ENCODE measurements around the gene KCND3.

KCND3 gene

GRCh38 chr1:111989531-111990025 lies at the start of gene KCND3:
KCND3 (minus strand) TSS chr1:111989668.
- peak; percentile 78 for DNase-seq

DNA sequence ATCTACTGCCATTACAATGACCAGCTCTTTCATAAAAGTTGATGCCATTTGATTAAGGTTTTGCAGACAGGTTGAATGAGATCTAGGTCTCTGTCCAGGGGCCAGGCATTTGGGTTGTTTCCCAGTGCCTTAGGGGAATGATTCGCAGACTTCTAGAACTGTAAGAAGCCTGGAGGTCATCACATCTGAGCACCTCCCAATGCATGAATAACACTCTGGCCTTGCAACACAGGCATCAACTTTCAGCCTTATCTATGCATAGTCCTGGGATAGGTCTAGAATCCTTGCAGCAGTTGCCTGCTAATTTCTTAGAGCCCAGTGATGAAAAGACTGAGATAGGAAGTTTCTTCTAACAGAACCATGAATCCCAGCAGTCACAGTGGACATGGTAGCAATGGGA lies 44.8 kb upstream of the KCND3 start:
- DNase-seq = no peak

DNA sequence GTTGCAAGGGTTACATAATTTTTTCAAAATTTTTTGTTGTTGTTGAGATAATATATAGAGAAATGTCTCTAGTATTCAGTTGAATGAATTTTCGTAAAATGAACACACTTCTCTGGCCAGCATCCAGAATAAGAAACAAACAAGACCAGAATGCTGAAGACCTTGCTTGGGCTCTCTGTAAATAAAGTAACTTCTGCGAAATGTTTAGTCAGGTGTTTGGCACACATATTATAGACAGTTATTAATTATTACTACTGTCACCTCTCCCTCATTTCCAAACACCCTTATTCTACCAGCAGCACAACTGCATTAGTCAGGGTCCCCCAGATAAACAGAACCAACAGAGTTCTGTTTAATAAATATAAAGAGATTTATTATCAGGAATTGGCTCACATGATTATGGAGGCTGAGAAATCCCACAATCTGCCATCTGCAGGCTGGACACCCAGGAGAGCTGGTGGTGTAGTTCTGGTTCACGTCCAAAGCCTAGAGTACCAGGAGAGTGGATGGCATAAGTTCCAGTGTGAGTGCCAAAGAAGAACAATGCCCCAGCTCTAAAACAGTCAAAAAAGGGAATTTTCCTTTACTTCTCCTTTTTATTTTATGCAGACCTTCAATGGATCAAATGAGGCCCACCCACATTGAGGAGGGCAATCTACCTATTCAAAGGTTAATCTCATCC lies 44.1 kb upstream of the KCND3 start:
- no peak for DNase-seq

DNA sequence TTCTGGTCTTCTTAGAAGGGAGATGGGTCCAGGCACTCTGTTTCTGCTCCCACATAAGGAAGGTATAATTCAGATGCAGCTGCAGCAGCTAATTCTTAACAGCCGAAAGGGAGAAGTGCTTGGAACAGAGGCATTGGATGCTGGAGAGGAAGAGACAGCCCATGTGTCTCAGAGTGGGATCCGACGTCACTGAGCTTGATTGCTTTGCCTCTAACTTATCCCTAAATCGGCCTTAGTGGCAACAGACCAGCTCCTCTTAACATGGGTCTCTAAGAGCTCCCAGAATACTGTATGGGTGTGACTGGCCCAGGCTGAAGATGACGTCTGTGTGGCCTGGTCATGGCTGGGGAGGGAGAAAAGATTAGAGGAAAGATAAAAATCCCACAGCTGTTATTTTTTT lies 40.7 kb upstream of the KCND3 start:
- no peak for DNase-seq

GRCh38 chr1:112027696-112028095 lies 38.2 kb upstream of the KCND3 start:
- DNase-seq = no peak

DNA sequence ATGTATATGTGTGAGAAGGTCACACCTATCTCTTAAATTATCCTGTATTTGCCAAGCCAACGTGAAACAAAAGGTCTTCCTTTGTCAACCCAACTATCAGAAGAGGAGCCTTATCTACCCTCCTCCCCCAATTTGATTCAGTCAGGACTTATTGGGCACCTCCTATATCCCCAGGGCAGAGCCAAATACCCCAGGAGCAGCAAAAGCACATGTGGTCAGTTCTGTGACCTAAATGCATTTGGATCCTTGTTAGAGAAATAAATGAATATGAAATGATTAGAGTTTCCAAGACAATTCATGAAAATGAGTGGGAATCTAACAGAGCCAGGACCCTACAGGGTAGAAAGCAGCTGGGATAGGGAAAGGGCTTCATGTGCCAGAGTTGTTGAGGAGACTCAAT lies 37.0 kb upstream of the KCND3 start:
- no peak for DNase-seq

DNA sequence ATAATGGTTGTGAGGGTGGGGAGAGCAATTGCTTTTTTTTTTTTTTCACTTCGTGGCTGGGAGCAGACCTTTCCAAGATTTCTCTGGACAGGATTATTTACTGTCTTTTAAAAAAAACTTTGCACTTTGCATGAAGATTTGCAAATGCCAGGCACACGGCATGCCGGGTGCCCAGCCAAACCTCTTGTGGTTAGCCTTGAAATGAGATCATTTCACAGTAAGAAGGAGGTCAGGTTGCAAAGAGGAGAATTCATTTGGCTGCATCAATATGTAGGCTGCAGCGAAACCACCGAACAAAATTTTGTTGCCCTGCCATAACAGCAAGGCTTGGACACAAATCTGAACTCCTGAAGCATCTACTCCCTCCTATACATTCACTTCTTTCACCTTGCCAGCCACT lies 36.5 kb upstream of the KCND3 start:
- no peak for DNase-seq

- no peak for DNase-seq
Measured at GRCh38 chr1:112021263-112021662, 31.8 kb upstream of the KCND3 start.

GRCh38 chr1:112017183-112017582 lies 27.7 kb upstream of the KCND3 start:
- DNase-seq = no peak

GRCh38 chr1:112012823-112013222 lies 23.4 kb upstream of the KCND3 start:
- DNase-seq = no peak

DNA sequence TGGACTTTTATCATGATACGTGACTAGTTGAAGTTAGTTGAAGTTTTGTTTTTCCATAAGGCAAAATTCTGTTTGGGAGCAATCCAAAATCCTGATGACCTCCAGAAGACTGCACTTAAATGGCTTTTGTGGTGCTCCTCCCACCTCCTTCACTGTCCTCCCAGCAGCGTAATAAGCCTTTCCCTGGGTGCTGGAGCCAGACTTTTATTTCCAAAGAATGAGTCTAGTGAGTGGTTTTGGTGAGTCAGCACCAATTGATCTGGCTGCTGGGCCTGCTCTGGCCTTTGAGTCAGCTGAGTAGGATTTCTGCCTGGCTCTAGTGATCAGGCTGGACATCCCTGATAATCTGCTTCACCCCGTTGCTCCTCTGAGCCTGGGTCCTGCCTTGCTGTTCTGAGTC lies 21.7 kb upstream of the KCND3 start:
- peak; percentile 8 for DNase-seq

- no peak for DNase-seq
Measured at GRCh38 chr1:112007169-112007568, 17.7 kb upstream of the KCND3 start.

DNA sequence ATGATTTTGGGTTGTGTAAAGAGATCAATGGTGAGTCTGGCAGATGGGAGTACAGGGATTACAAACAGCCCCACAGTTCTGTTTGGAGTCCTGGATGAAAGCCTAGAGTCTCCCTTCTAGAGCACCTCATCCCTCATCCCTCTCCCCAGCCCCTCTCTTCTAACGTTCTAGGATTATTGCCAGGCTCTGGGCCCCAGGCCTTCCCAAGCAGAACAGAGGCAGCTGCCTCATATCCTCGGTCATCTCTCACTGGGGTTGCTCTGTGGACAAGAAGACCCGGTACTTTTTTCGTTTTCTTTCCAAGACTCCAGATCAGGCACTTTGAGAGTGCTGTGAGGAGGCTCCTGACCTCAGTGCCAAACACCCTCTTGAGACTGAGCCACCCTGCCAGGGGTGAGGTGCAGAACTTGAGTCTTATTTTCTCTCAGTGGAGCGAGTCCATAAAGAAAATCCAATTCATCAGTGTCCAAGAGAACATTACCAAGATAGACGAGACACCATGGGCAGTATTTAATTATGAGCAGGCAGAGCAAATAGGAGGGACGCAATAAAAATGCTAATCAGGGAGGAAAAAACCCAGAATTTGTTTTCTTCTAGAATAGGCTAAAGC lies 17.1 kb upstream of the KCND3 start:
- DNase-seq = no peak

GRCh38 chr1:112004076-112004475 lies 14.6 kb upstream of the KCND3 start:
- no peak for DNase-seq

GRCh38 chr1:112002514-112002913 lies 13.0 kb upstream of the KCND3 start:
- DNase-seq = no peak

DNA sequence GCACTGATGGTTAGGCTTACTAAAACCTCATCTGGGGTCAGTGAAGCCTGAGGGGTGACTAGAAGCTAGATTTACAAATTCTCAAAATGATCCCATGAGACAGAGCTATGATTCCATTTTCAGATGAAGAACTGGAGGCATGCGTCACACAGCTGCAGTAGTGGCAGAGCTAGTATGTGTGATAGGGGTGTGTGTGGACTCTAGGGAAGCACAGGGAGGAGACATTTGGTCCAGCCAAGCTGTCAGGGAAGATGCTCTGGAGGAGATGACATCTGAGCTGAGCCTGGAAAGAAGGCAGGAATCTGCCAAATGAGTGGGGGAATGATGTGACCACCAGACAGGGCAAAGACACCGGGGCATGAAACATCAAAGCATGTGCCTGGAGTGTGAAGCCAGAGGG lies 12.0 kb upstream of the KCND3 start:
- no peak for DNase-seq

GRCh38 chr1:112000048-112000447 lies 10.6 kb upstream of the KCND3 start:
- no peak for DNase-seq

GRCh38 chr1:111998332-111998731 lies 8.9 kb upstream of the KCND3 start:
- DNase-seq = no peak

GRCh38 chr1:111992476-111992875 lies 3.0 kb upstream of the KCND3 start:
- no peak for DNase-seq

DNA sequence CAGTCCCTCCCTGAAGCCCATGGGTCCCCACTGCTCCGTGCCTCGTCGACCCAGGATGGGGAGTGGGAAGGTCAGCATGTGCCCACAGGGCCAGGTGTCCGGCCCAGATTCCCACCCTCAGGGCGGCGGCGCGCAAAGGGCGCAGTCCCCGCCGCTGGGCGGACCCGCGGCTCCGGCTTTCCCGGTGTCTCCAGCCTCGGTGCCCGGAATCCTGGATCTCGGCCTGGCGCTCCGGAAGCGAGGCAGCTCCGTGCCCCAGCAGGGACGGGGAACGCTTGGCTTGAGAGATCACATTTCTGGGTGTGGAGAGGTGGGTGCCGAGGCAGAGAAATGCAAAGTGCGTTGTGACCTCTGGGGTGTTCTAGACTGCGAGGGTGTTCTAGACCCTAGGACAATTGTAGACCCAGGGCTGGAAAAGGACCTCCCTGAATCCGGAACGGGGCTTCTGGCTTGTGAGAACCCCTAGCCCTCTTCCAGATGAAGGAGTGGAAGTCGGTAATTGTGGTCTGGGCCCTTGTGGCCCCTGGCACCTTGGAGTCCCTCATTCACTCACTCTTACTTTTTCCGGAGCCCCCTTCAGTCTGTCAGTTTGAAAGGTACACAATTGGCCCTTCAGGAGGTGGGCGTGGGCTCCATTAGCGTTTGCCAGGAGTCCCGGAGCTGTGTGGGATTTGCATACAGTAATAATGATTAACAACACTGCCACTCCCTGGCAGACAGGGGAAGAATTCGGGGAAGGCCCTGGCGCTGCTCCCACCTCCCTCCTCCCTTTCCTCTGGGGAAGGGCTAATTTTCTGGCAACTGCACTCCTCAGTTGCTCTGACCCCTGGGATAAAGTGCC lies 1.6 kb upstream of the KCND3 start:
- peak; percentile 85 for DNase-seq

- DNase-seq = peak; percentile 78
Measured at GRCh38 chr1:111990026-111990877, 784 bp upstream of the KCND3 start.

GRCh38 chr1:111988743-111989453 lies 570 bp downstream of the KCND3 start:
- peak; percentile 69 for DNase-seq

All from DMS53 (cell line).